Breast epithelium (tissue), 4 donors: ENCODE data around the gene TMEM273. TPM values are rescaled to one million over a fixed set of nuclear protein-coding genes. Genes with fewer than 3 reads are reported as not detected.

Source experiments
- DNase-seq, 2 donors: peaks; one replicate each; pipeline ENCODE4 v3.0.0-alpha.2; 2019; ENCODE audit warnings: low spot score in 2 of 2
- H3K27ac ChIP-seq, 2 donors: fragments of 200-600 bp; sonication (generic) in 1 of 2; one replicate each; pipeline ENCODE4 v1.5.1; 2016 to 2019; ENCODE audit warnings: mild to moderate bottlenecking in 1 of 2
- H3K27me3 ChIP-seq, 2 donors: fragments of 200-600 bp; sonication (generic) in 1 of 2; one replicate each; pipeline versions ENCODE4 v1.5.1 to v1.6.0; 2017 to 2019; ENCODE audit warnings: control low read depth in 1 of 2, mild to moderate bottlenecking in 1 of 2
- H3K36me3 ChIP-seq: fragments of 200-600 bp; one replicate; pipeline ENCODE4 v1.5.1; 2019
- H3K4me1 ChIP-seq, 2 donors: fragments of 200-600 bp; sonication (generic); one replicate each; pipeline ENCODE4 v1.5.1; 2016 to 2019; ENCODE audit warnings: control low read depth in 1 of 2
- H3K4me3 ChIP-seq, 3 donors: fragments of 200-600 bp; sonication (generic); 1 replicate in 2 of 3; 2 replicates in 1 of 3; pipeline ENCODE4 v1.5.1; 2016 to 2019; ENCODE audit warnings: mild to moderate bottlenecking in 3 of 3, moderate library complexity in 2 of 3
- H3K9me3 ChIP-seq, 2 donors: fragments of 200-600 bp; sonication (generic) in 1 of 2; one replicate each; pipeline ENCODE4 v1.5.1; 2016 to 2019; ENCODE audit warnings: control low read depth in 1 of 2
- CTCF ChIP-seq, 3 donors: fragments of 450-650 bp; IDR thresholded peaks; one replicate each; pipeline ENCODE4 v1.5.1; 2016 to 2017; ENCODE audit warnings: antibody characterized with exemption in 3 of 3, mild to moderate bottlenecking in 3 of 3, moderate library complexity in 3 of 3
- POLR2A ChIP-seq: fragments of 450-650 bp; IDR thresholded peaks from one replicate; pipeline ENCODE4 v1.6.1; 2016; ENCODE audit warnings: antibody characterized with exemption, mild to moderate bottlenecking, moderate library complexity
- POLR2AphosphoS5 ChIP-seq, 3 donors: sonication (generic); formaldehyde crosslinking; IDR thresholded peaks; one replicate each; pipeline ENCODE4 v1.6.1; 2017; ENCODE audit warnings: antibody characterized with exemption in 3 of 3
- intact Hi-C: fragments of 100-400 bp; cut with DNase I; formaldehyde crosslinking; loops from one replicate; pipeline ENCODE4 v1.15.1; 2023; ENCODE audit warnings: low total_unique reads
- total RNA-seq, 3 donors: library from RNA; depleted of rRNA; stranded (reverse); fragments of >200 nt; gene quantifications; one replicate each; pipeline ENCODE4 v1.1.0, GENCODE V29; 2016

TMEM273 gene
- total RNA-seq, 3 donors from 2014 or later, result 9.1 to 29.8 (median 18.4) TPM

- TF ChIP-seq CTCF (IDR thresholded peaks at IDR 0.05), result no peak
- no peak for TF ChIP-seq POLR2AphosphoS5 (IDR thresholded peaks at IDR 0.05)
- TF ChIP-seq POLR2A, result no peak
- no peak for DNase-seq
- Histone ChIP-seq H3K27me3 (peaks cover 0 to 5% of the 10 kb centered on the region in 2 donors), H3K36me3 (no peaks in the 10 kb centered on the region), H3K4me3 (no peak overlapping the region), H3K27ac (no peak overlapping the region), H3K4me1 (no peaks in the 10 kb centered on the region), H3K9me3 (no peaks in the 10 kb centered on the region)
- intact Hi-C loops, result loop anchor here (5.0 kb wide), 1 partner anchor 585 kb away; no protein-coding TSS in a partner anchor
These were observed 29.5 kb upstream of the TMEM273 start for GRCh38 chr10:49217645-49218044.

GRCh38 chr10:49213211-49213610 lies 25.0 kb upstream of the TMEM273 start:
- intact Hi-C loops, result no loop called here
- H3K4me3 ChIP-seq, result no peak overlapping the region
- DNase-seq, result no peak

DNA sequence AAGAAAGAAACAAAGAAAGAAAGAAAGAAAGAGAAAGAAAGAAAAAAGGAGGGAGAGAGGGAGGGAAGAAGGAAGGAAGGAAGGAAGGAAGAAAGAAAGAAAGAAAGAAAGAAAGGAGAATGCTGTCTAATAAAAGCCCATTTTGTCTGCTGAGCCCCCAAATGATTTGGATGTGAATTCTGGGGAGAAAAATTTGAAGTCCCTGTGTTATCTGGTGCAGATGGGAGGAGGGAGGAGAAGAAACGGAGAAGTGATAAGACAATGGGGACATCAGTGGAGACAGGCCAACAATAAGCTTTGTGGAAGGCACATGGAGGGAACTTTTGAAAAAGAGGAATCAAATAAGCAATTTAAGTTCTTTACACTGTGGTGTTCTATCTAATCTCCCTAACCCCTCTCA lies 24.6 kb upstream of the TMEM273 start:
- Histone ChIP-seq H3K4me1 (no peaks in the 10 kb centered on the region), H3K27ac (no peak overlapping the region), H3K36me3 (no peaks in the 10 kb centered on the region), H3K9me3 (no peaks in the 10 kb centered on the region), H3K27me3 (no peaks in the 10 kb centered on the region), H3K4me3 (no peak overlapping the region)
- no peak for DNase-seq
- intact Hi-C loops, result no loop called here
- no peak for TF ChIP-seq POLR2AphosphoS5 (IDR thresholded peaks at IDR 0.05)
- no peak for TF ChIP-seq POLR2A
- no peak for TF ChIP-seq CTCF (IDR thresholded peaks at IDR 0.05)

More at GRCh38 chr10:49213211-49213610, 25.0 kb upstream of the TMEM273 start:
- H3K27me3 ChIP-seq, result no peaks in the 10 kb centered on the region
- no peaks in the 10 kb centered on the region for H3K36me3 ChIP-seq
- H3K27ac ChIP-seq, result no peak overlapping the region
- TF ChIP-seq POLR2AphosphoS5 (IDR thresholded peaks at IDR 0.05) (no peak), POLR2A (no peak)
- H3K4me1 ChIP-seq, result no peaks in the 10 kb centered on the region
- H3K9me3 ChIP-seq, result no peaks in the 10 kb centered on the region

GRCh38 chr10:49212076-49212475 lies 23.9 kb upstream of the TMEM273 start:
- DNase-seq, result no peak
- no peak for TF ChIP-seq POLR2AphosphoS5 (IDR thresholded peaks at IDR 0.05)
- TF ChIP-seq POLR2A, result no peak
- TF ChIP-seq CTCF (IDR thresholded peaks at IDR 0.05), result no peak
- no peaks in the 10 kb centered on the region for H3K9me3 ChIP-seq
- H3K36me3 ChIP-seq, result no peaks in the 10 kb centered on the region
- no peak overlapping the region for H3K27ac ChIP-seq
- intact Hi-C loops, result no loop called here
- H3K4me3 ChIP-seq, result no peak overlapping the region
- H3K4me1 ChIP-seq, result no peaks in the 10 kb centered on the region
- no peaks in the 10 kb centered on the region for H3K27me3 ChIP-seq

GRCh38 chr10:49208996-49209395 lies 20.8 kb upstream of the TMEM273 start:
- Histone ChIP-seq H3K27me3 (no peaks in the 10 kb centered on the region), H3K4me1 (no peaks in the 10 kb centered on the region), H3K27ac (no peak overlapping the region), H3K36me3 (no peaks in the 10 kb centered on the region), H3K9me3 (no peaks in the 10 kb centered on the region), H3K4me3 (no peak overlapping the region)
- intact Hi-C loops, result no loop called here
- DNase-seq, result no peak
- TF ChIP-seq CTCF (IDR thresholded peaks at IDR 0.05), result no peak
- no peak for TF ChIP-seq POLR2AphosphoS5 (IDR thresholded peaks at IDR 0.05)
- TF ChIP-seq POLR2A, result no peak
